Hematopoietic multipotent progenitor cell treated with erythropoietin and hydrocortisone succinate and interleukin-3 and kit ligand, for 15 days (in vitro differentiated cells): ENCODE results near the gene CEACAM16.
A peak's percentile ranks its signal among the peaks of the same experiment; 100 is the strongest.

Source experiments
- DNase-seq: peaks from one replicate; pipeline ENCODE4 v3.0.0-alpha.2; 2015; ENCODE audit warnings: low spot score

CEACAM16 gene

GRCh38 chr19:44725251-44725650 lies 26.3 kb downstream of the CEACAM16 start:
- DNase-seq, result no peak

- no peak for DNase-seq
These were observed 26.7 kb downstream of the CEACAM16 start for GRCh38 chr19:44725684-44726083.

GRCh38 chr19:44726465-44726864 lies 27.5 kb downstream of the CEACAM16 start:
- DNase-seq, result no peak

GRCh38 chr19:44728178-44728577 lies 29.2 kb downstream of the CEACAM16 start:
- DNase-seq, result no peak

GRCh38 chr19:44729516-44730033 lies 30.6 kb downstream of the CEACAM16 start:
- no peak for DNase-seq

GRCh38 chr19:44731081-44731480 lies 32.1 kb downstream of the CEACAM16 start:
- DNase-seq, result no peak

- no peak for DNase-seq
These were observed 32.7 kb downstream of the CEACAM16 start for GRCh38 chr19:44731622-44732021.

GRCh38 chr19:44732235-44733014 lies 33.5 kb downstream of the CEACAM16 start:
- DNase-seq, result no peak

- no peak for DNase-seq
These were observed 35.4 kb downstream of the CEACAM16 start for GRCh38 chr19:44734357-44734756.

GRCh38 chr19:44735011-44735410 lies 36.1 kb downstream of the CEACAM16 start:
- no peak for DNase-seq

- no peak for DNase-seq
These were observed 38.5 kb downstream of the CEACAM16 start for GRCh38 chr19:44737238-44738071.

- DNase-seq, result no peak
These were observed 39.2 kb downstream of the CEACAM16 start for GRCh38 chr19:44738136-44738535.

GRCh38 chr19:44738603-44739558 lies 39.9 kb downstream of the CEACAM16 start:
- DNase-seq, result no peak

- no peak for DNase-seq
These were observed 41.4 kb downstream of the CEACAM16 start for GRCh38 chr19:44740351-44740824.

GRCh38 chr19:44741258-44741731 lies 42.3 kb downstream of the CEACAM16 start:
- no peak for DNase-seq

- DNase-seq, result peak; percentile 55
These were observed 42.9 kb downstream of the CEACAM16 start for GRCh38 chr19:44741841-44742329.

GRCh38 chr19:44742330-44743061 lies 43.5 kb downstream of the CEACAM16 start:
- no peak for DNase-seq

GRCh38 chr19:44744871-44745332 lies 46.0 kb downstream of the CEACAM16 start:
- DNase-seq, result no peak

GRCh38 chr19:44745341-44745831 lies 46.4 kb downstream of the CEACAM16 start:
- DNase-seq, result no peak

GRCh38 chr19:44745887-44746600 lies 47.1 kb downstream of the CEACAM16 start:
- DNase-seq, result no peak
